ENCODE data around the gene SLC24A3. TPM values are rescaled to one million over a fixed set of nuclear protein-coding genes. Genes with fewer than 3 reads are reported as not detected.

Gene SLC24A3
- total RNA-seq, 2 experiments from 2014 or later, result not detected

GRCh38 chr20:19251958-19252357 lies 39.5 kb downstream of the SLC24A3 start:
- no peak for DNase-seq (ENCODE audit: low spot score)
- Histone ChIP-seq H3K9me2 (ENCODE audit: insufficient read depth, low read length) (no peaks in the 10 kb centered on the region), H3K4me1 (ENCODE audit: insufficient read depth, low read length, poor library complexity, severe bottlenecking) (no peaks in the 10 kb centered on the region), H3K27ac (ENCODE audit: low read depth, low read length, poor library complexity, severe bottlenecking) (no peak overlapping the region), H3K36me3 (ENCODE audit: insufficient read depth, low read length) (no peaks in the 10 kb centered on the region), H3K79me2 (ENCODE audit: insufficient read depth, low read depth, low read length) (no peaks in the 10 kb centered on the region), H3K4me3 (ENCODE audit: low read depth, low read length, poor library complexity, severe bottlenecking) (no peak overlapping the region), H2AFZ (ENCODE audit: low read length) (no peak overlapping the region), H3K4me2 (ENCODE audit: low read length) (no peak overlapping the region), H3K9me3 (ENCODE audit: low read length) (no peaks in the 10 kb centered on the region), H4K20me1 (ENCODE audit: insufficient read depth, low read length) (no peaks in the 10 kb centered on the region)
- TF ChIP-seq EZH2phosphoT487 (IDR thresholded peaks at IDR 0.05; ENCODE audit: borderline replicate concordance, low read depth, low read length) (no peak), CTCF (conservative IDR thresholded peaks at IDR 0.05; ENCODE audit: low read length) (no peak)
- ChIA-PET CTCF (ENCODE audit: unreplicated experiment) (no interaction called here), POLR2A (interaction anchor here (1.0 kb wide), 1 partner anchor 19 kb away, joined by 3 read pairs; no protein-coding TSS in a partner anchor)
- no TSS peak for BruUV-seq (replicated peaks)
- intact Hi-C loops (cut with micrococcal nuclease; ENCODE audit: unreplicated experiment), result no loop called here

- no peaks in the 10 kb centered on the region for H4K20me1 ChIP-seq (ENCODE audit: insufficient read depth, low read length)
- no peak overlapping the region for H2AFZ ChIP-seq (ENCODE audit: low read length)
- no peaks in the 10 kb centered on the region for H3K79me2 ChIP-seq (ENCODE audit: insufficient read depth, low read depth, low read length)
- ChIA-PET CTCF (ENCODE audit: unreplicated experiment) (no interaction called here), POLR2A (interaction anchor here (1.0 kb wide), 1 partner anchor 18 kb away, joined by 3 read pairs; no protein-coding TSS in a partner anchor)
- no peaks in the 10 kb centered on the region for H3K36me3 ChIP-seq (ENCODE audit: insufficient read depth, low read length)
- H3K4me1 ChIP-seq (ENCODE audit: insufficient read depth, low read length, poor library complexity, severe bottlenecking), result no peaks in the 10 kb centered on the region
- H3K9me3 ChIP-seq (ENCODE audit: low read length), result no peaks in the 10 kb centered on the region
- H3K27ac ChIP-seq (ENCODE audit: low read depth, low read length, poor library complexity, severe bottlenecking), result no peak overlapping the region
- no peak overlapping the region for H3K4me3 ChIP-seq (ENCODE audit: low read depth, low read length, poor library complexity, severe bottlenecking)
- intact Hi-C loops (cut with micrococcal nuclease; ENCODE audit: unreplicated experiment), result no loop called here
- no peak overlapping the region for H3K4me2 ChIP-seq (ENCODE audit: low read length)
- TF ChIP-seq CTCF (conservative IDR thresholded peaks at IDR 0.05; ENCODE audit: low read length) (no peak), EZH2phosphoT487 (IDR thresholded peaks at IDR 0.05; ENCODE audit: borderline replicate concordance, low read depth, low read length) (no peak)
- H3K9me2 ChIP-seq (ENCODE audit: insufficient read depth, low read length), result no peaks in the 10 kb centered on the region
- BruUV-seq (replicated peaks), result no TSS peak
- no peak for DNase-seq (ENCODE audit: low spot score)
Measured at GRCh38 chr20:19252451-19253120, 40.1 kb downstream of the SLC24A3 start.

GRCh38 chr20:19253316-19253715 lies 40.9 kb downstream of the SLC24A3 start:
- ChIA-PET CTCF (ENCODE audit: unreplicated experiment) (no interaction called here), POLR2A (interaction anchor here (0.6 kb wide), 1 partner anchor 16 kb away, joined by 3 read pairs; no protein-coding TSS in a partner anchor)
- Histone ChIP-seq H4K20me1 (ENCODE audit: insufficient read depth, low read length) (no peaks in the 10 kb centered on the region), H3K4me3 (ENCODE audit: low read depth, low read length, poor library complexity, severe bottlenecking) (no peak overlapping the region), H3K9me3 (ENCODE audit: low read length) (no peaks in the 10 kb centered on the region), H3K9me2 (ENCODE audit: insufficient read depth, low read length) (no peaks in the 10 kb centered on the region), H3K79me2 (ENCODE audit: insufficient read depth, low read depth, low read length) (no peaks in the 10 kb centered on the region), H2AFZ (ENCODE audit: low read length) (no peak overlapping the region), H3K4me2 (ENCODE audit: low read length) (no peak overlapping the region), H3K27ac (ENCODE audit: low read depth, low read length, poor library complexity, severe bottlenecking) (no peak overlapping the region), H3K4me1 (ENCODE audit: insufficient read depth, low read length, poor library complexity, severe bottlenecking) (no peaks in the 10 kb centered on the region), H3K36me3 (ENCODE audit: insufficient read depth, low read length) (no peaks in the 10 kb centered on the region)
- no TSS peak for BruUV-seq (replicated peaks)
- intact Hi-C loops (cut with micrococcal nuclease; ENCODE audit: unreplicated experiment), result no loop called here
- TF ChIP-seq CTCF (conservative IDR thresholded peaks at IDR 0.05; ENCODE audit: low read length) (no peak), EZH2phosphoT487 (IDR thresholded peaks at IDR 0.05; ENCODE audit: borderline replicate concordance, low read depth, low read length) (no peak)
- DNase-seq (ENCODE audit: low spot score), result no peak

All from OCI-LY7 (cell line).